ENCODE results near the gene GMPPB.
"Not testable (repeated sequence)": the region's sequence is repeated elsewhere in the genome, so short reads cannot be mapped to it uniquely, and the experiment has no call there.

GMPPB gene

DNA sequence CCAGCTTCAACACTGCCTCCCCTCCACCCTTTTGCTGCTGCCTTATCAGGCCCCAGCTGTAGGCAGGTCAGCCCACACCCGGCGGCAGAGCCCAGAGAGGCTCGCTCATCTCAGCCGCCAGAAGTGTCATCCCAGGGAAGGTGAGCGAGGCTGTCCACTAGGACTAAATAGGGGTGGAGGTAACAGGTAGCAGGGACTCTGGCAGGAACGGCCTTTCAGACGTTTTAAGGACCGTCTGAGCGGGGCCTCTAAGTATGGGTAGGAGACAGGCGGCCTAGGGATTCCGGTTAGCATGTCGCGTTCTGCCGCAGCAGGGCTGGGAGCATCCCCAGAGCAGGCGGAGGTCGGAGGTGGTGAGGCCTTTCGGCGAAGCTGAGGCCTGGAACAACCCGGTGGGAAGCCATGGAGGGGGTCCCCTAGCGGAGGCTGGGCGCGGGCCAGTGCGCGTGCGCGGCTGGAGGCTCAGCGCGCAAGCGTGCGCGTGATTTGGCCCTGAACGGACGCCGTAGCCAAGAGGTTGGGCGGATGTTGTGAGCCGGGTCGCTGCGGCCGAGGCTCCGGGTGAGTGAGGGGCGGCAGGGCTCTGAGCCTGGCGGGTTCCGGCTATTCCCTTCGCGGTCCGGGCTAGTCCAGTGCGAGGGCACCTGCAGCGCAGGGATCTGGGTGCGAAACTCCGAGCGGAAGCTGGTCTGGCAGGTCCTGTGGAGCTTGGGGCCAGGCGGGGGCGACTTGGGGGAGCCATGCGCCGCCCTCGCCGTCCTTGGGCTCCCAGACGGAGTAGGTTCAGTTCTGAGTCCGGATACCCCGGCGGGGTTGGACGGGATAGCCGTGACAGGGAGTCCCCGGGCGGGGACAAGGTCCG lies 34.5 kb downstream of the GMPPB start, which contains the start of the genes MST1 and RNF123:
Gene MST1, minus strand, starts transcription at position 429 of the 862 bp plus-strand sequence. CDS start 783 bp downstream, outside the sequence.
Gene RNF123, plus strand, starts transcription at position 512 of the 862 bp plus-strand sequence. CDS start 1,609 bp downstream, outside the sequence.
- DNase-seq: no peak

DNA sequence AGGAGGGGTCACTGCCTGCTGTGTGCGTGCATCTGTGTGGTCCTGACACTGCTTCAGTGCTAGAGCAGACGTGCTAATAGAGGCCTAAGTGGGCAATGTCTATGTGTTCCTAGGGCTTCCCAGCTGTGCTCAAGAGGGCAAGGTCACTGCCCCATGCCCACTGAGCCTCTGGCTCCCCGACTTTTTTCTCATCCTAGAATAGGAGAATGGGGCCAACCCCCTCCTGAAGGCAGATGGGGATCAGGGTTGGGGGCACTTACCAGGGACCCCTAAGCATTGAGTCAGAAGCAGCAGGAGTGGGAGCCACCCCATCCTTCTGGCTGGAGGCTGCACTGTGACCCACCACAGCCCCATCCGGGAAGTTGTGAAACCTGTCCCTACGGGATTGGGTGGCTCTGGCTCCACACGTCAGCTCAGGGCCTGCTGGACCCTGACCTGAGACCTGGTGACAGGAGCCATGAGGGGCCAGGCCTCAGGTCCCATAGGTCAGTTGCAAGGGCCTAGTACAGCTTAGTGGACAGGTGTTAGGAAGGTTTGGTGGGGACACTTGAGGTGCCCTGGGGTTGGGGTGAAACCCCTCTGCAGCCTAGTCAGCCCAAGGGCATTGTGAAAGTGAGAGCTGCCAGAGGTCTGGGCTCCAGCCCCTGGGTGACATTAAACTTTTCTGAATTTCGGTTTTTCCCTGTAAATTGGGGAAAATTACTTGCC lies 35.3 kb downstream of the GMPPB start:
- DNase-seq: not testable (repeated sequence)

DNA sequence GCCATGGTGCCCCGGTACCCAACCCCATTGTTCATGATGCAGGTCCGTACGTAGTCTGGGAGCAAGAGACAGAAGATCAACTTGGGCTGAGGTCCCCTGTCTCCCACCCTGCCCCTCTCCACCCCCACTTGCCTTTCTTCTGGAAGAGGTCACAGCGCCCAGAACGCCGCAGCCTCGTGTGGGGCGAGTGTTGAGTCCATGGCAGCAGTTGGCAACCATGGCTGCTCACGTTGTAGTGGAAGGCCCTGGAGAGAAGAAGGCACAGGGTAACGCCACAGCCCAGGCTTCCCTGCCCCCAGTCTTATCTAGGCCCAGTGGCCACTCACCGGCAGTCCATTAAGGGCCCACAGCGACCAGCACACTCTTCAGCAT lies 36.3 kb downstream of the GMPPB start:
- DNase-seq: not testable (repeated sequence)

DNA sequence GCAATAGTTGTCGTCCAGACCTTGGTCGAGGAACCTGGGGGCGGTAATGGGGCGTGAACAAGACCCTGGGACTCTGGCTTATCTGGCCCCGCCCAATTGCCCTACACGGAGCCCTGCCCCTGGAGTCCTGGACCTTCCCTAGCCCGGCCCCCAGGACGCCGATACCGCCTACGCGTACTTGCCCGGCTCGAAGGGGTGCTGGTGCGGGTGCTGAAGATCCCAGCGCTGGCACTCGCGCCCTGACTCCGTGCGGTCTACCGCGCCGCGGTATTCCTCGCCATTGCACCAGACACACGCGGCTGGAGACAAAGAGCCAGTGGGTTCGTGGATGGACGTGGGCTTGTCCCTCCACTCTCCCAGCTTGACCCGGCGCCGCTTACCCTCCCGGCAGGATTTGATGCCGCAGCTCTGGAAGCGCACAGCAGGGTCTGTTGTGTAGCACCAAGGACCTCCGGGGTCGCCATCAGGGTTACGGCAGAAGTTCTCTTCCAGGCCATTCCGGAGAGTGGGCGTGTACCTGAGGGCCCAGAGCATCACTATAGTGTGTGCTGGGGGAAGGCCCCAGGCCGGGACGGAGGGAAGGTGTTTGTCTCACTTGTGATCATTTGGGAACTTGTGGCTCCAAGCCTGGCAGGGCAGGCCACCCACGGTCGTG lies 36.9 kb downstream of the GMPPB start:
- not testable (repeated sequence) for DNase-seq

DNA sequence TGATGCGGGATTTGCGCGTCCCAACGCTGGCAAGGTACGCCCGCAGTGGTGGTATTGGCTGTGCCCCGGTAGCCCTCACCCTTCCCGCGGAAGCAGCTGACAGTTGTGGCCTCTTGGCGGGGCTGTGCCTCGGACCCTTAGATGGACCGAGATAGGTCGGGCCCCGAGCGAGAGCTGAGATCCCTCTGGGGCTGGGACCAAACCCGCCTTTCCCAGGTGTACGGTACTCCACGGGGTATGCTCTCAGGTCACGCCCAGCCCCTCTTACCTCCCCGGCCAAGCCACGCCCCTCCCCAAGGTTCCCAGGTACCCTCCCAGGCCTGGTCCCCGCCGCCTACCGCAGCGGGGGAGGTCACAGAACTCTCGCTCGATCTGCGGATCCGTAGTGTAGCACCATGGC lies 37.4 kb downstream of the GMPPB start:
- not testable (repeated sequence) for DNase-seq

DNA sequence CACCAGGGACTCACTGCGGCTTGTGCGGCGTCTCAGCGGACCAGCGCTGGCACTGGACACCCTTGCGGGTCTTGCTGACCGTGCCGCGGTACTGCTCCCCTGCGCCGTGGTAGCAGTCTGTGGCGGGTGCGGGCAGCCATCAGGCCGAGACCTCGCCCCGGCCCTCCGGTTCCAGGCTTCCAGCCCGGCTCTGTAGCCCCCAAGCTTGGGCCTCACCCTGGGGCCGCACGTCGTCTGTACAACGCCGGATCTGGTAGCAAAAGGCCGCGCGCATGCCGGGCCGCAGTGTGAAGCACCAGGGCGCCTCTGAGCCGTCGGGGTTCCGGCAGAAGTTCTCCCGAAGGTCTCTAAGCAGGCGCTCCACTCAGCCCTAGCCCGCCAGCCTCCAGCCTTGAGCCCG lies 37.9 kb downstream of the GMPPB start:
- not testable (repeated sequence) for DNase-seq

DNA sequence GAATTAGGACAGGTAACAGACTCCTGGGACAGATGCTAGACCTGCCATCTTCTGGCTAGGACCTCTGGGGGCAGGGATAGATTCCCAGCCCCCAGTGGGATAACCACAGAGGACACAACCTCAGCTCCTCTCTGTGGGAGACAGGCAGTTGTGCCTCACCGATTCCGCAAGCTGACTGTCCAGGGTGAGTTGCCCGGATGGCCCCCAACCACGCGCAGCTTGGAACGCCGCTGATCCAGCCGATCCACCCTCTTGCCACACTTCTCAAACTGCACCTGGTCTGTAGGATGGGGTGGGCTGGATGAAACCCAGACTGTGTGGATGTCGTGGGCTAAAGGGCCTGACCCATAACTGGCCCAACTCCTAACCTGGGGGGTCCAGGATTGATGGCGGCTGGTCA lies 38.6 kb downstream of the GMPPB start:
- not testable (repeated sequence) for DNase-seq

DNA sequence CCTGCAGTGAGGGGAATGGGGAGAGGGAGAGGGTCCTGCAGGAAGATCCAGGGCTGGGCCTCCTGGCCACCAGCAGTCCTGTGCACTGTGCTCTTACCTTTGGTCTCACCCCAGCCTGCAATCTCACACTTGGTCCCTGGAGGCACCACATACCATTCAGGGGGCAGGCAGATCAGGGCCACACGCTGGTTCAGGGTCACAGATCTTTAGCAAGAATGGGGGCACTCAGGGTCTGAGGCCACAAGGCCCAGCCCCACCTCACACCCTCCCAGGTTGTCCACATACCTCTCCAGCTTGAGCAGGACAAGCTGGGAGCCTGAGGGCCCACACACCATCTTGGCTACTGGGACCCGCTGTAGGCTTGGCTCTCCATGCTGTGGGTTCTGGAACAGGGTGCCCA lies 39.3 kb downstream of the GMPPB start:
- not testable (repeated sequence) for DNase-seq

DNA sequence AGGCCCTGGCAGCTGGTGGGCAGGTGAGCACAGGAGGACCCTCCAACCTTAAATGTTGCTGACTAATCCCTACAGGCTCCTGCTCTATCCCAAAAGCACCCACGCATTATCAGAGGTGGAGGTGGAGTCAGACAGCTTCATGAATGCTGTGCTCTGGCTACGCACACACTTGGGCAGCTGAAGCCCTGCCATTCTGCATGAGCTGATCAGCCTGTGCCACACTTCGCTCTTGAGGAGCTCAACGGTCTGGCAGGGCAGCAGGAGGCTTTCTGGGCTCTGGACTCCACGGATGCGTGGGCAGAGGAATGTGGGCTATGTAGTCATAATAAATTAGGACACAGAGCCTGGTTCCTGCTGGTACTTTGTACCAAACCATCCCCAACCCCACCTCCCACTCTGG lies 40.6 kb downstream of the GMPPB start:
- DNase-seq: no peak

DNA sequence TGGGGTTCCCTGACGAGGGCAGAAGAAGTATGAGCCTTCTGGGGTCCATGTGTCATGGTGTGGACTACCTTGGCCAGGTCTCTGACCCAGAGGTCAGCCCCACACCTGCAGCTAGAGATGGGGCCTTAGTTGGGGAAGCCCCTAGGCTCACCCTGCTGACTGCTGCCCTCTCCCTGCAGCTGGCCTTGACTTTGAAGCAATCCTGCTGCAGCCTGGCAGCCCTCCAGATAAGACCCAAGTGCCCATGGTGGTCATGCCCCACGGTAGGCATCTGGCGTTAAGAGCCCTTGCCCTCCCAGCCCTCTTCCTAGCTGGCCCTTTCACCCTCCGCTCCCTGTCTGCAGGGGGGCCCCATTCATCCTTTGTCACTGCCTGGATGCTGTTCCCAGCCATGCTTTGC lies 42.2 kb downstream of the GMPPB start:
- DNase-seq: no peak

DNA sequence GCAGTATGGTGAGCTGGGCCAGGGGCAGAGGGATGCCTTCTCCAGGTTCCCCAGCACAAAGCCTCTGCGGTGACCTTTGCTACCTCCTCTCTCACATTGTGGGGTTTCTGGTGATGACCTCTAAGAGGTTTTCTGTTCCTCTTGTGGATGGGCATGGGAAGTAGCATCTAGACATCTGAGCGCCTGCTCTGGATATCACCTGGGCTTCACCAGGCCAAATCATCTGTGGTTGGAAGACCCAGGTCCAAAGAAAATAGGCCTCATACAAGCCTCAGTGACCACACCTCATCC lies 42.6 kb downstream of the GMPPB start:
- no peak for DNase-seq

DNA sequence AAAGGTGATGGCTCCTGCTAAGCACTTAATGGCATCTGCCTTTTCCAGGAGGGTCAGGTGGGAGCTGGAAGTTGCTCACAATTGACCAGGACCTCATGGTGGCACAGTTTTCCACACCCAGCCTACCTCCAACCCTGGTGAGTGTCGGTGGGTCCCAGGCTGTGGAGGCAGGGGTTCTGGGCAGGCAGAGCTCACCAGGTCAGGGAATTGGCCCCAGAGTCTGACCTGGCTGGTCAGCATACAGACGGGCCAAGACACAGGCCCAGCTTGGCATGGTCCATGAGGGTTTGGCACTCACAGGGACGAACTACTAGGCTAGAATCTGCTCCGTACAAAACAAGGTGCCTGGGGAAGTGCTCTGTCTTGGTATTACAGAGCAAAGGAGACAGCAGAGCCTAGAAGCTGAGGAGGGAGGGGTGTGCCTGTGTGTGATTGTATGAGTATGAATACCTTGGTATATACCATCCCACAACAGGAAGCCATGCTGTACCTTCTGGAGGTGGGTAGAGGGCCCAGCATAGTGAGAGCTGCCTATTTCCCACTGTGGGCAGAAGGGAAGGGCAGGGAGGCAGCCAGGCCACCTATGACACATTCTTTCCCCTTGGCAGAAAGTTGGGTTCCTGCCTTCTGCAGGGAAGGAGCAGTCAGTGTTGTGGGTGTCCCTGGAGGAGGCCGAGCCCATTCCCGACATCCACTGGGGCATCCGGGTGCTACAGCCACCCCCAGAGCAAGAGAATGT lies 43.1 kb downstream of the GMPPB start:
- DNase-seq: no peak

DNA sequence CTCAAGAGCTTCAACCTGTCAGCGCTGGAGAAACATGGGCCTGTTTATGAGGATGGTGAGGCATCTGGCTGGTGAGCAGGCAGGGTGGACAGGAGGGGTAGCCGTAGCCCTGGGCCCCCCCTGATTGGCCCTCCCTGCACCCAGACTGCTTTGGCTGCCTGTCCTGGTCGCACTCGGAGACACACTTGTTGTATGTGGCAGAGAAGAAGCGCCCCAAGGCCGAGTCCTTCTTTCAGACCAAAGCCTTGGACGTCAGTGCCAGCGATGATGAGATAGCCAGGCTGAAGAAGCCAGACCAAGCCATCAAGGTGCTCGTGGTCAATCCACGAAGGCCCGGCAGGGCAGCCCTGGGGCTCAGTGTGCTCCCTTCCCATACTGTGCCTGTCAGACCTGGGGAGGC lies 47.8 kb downstream of the GMPPB start:
- DNase-seq: no peak

DNA sequence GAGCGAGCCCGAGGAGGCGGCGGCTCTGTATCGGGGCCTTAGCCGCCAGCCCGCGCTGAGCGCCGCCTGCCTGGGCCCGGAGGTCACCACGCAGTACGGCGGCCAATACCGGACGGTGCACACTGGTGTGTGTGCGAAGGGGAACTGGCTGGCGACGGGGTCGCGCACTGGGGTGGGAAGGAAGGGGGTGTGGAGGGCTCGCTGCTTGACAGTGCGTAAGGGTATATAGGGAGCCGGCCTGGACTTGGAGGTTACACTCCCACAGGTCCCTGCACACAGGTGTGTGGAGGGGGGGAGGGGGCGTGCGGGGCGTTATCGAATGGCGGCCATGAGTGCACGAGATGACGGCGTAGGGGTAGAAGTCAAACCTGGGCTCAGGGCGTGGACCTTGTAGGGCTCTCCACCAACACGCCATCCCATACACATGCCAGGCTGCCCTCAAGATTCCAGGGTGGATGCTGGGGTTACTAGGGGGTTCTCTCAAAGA lies 49.2 kb downstream of the GMPPB start:
- DNase-seq: no peak

DNA sequence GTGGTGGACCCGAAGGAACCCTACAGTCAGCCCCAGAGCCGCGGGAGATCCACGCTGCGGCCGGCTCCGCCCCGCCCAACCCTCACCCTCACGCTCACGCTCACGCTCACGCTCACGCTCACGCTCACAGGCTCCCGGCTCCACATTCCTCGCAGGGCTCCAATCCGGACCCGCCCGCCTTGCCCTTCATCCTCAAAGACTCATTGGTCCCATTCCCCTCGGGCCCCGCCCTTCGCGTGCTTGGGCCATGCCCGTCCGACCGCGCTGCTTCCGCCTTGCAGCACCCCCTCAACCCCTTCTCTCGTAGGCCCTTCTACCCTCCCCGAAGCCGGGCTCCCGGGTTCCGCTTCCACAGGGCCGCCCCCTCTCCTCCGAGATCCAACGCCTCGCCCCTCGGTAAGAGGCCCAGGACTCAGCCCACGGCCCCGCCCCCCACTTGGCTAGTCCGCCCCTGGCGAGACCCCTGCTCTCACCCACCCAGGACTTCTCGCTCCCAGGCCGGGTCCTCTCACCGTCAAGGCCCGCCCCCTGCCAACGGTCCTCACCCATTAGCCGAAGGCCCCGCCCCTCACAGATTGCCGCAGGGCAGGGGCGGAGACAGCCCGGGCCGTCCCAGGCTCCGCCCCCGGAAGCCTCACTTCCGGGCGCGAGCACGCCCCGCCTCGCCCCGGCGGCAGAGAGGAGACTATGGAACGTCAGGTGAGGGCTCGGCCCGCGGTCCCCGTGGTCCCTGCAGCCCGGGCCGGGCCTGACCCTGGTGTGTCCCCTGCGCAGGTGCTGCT lies 49.8 kb downstream of the GMPPB start, which contains the start of gene APEH:
Gene APEH, plus strand, starts transcription at position 637 of the 782 bp plus-strand sequence. Its CDS starts 51 bp downstream, at position 688.
- no peak for DNase-seq

DNA sequence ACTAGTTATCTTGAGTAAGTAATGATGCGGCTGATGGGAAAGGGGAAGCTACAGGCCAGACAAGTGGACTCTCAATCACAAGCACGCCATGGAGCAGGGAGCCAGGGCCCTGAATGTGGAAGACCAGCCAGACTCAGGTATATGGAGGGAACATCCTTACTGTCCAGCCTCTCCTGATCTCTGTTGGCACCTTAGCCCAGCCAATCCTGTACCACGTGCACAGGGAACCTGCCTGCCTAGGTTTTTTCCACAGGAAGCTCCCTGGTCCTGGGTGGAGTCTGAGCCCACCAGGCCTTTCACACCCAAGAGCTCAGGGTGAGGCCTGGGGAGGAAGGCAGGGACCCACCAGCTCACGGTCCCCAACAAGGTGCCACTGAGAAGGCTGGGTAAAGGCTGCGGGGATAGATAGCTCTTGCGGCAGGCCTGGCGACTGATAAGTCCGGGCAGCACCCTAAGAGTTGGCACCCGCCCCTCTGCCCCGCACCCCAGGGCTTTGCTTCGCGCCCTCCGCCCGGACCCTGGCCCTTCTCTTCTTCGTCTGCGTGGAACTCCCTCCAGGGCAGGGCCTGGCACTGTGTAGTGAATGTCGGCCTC lies 50.5 kb downstream of the GMPPB start:
- DNase-seq: no peak

DNA sequence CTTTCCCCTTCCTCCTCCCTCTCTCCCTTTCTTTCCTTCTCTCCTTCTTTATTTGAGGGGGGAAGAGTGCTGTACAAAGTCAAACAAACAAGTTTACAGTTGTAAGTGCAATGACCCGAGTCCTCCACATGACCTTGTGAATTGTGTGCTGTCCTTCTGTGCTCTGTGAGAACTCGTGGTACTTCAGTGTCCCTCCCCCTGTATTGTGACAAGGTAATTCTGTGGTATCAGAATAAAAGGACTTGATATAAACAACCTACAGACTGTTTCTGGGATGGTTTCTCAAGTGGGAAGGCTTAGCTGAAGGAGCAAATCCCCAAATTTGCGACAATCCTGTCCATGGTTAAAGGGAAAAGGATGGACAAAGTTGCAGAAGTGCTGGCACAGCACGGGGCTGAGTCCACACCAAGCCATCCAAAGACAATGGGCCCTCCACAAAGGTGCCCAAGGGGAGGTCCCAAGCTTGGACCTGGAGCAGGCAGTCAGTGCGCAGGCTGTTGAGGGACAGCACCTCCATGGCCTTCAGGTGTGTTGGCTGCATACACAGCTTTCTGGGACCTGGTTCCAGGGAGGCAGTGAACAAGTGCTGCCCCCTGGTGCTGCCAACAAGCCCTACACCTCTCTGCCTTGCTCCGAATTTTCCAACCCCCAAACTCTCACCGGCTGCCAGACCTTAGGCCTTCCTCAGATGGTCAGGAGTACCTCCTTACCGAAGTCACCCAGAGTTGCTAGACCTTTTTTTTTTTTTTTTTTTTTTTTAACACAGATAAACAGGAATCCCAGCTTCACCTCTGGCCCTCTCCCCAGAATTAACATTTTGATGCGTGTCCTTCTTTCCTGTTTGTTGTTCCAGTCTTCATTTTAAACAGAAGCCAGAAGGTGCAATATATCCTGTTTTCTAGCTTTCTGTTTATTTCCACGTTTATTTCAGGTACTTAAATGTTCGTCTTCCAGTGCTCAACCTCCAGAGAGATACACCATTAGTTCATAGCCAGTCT lies 52.2 kb downstream of the GMPPB start:
- no peak for DNase-seq

DNA sequence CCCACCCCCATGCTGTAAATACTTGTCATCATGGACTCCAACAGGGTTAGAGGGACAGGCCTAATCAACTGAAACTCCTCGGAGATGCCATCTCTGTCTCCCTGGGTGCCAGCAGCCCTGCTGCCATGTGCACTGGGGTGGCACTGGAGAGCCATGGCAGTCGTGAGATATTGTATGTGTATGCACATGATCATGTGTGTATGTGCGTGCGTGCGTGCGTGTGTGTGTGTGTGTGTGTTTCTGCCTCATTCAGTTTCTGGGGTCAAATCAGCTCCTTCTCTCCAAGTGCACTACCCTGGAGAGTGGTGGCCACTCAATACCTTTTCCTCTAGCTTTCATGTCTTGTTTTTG lies 52.8 kb downstream of the GMPPB start:
- no peak for DNase-seq
